ENCODE results near the gene EAF1.
"Not testable (repeated sequence)": the region's sequence is repeated elsewhere in the genome, so short reads cannot be mapped to it uniquely, and the experiment has no call there.

Gene EAF1

GRCh38 chr3:15484551-15484950 lies 57.2 kb downstream of the EAF1 start:
- not testable (repeated sequence) for DNase-seq (ENCODE audit: low spot score)

GRCh38 chr3:15486020-15486419 lies 58.6 kb downstream of the EAF1 start:
- no peak for DNase-seq (ENCODE audit: low spot score)

- no peak for DNase-seq (ENCODE audit: low spot score)
These were observed 59.6 kb downstream of the EAF1 start for GRCh38 chr3:15486979-15487378.

GRCh38 chr3:15488002-15488401 lies 60.6 kb downstream of the EAF1 start:
- DNase-seq (ENCODE audit: low spot score) = no peak

DNA sequence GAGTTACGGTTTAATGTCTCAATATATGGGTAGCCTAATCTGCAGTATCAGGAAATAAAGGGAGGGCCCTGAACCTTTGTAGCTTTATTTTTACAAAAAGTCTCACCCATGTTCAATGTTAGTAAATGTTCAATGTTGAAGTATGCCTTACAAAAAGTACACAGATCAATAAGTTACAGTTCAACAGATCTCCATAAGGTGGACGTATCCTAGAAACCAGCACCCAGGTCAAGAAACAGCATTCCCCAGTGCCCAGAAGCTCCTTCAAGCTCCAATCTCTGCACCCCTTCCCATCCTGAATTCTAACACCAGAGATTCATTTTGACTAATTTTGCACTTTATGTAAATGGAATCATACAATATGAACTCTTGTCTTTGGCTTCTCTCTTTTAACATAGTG lies 62.8 kb downstream of the EAF1 start:
- DNase-seq (ENCODE audit: low spot score) = no peak

- no peak for DNase-seq (ENCODE audit: low spot score)
These were observed 63.7 kb downstream of the EAF1 start for GRCh38 chr3:15491143-15491542.

Data from germinal center (tissue), 1 donor.